Neuronal stem cell (in vitro differentiated cells): ENCODE results near the gene PRIM2.

Experiments
- DNase-seq: peaks from one replicate; pipeline ENCODE4 v3.0.0-alpha.2; 2013; ENCODE audit warnings: low spot score
- H2AFZ ChIP-seq: one replicate; pipeline ENCODE4 v1.6.1; 2013; ENCODE audit warnings: mild to moderate bottlenecking, low read length, inconsistent platforms
- H2AK5ac ChIP-seq: 2 replicates; pipeline ENCODE4 v1.6.1; 2013; ENCODE audit warnings: low read depth, mild to moderate bottlenecking, inconsistent platforms, low read length, moderate library complexity, mixed read lengths
- H2BK120ac ChIP-seq: 2 replicates; pipeline ENCODE4 v1.6.1; 2013; ENCODE audit warnings: low read depth, mild to moderate bottlenecking, inconsistent platforms, low read length, moderate library complexity, mixed read lengths
- H2BK12ac ChIP-seq: one replicate; pipeline ENCODE4 v1.6.1; 2013; ENCODE audit warnings: low read length, inconsistent platforms
- H2BK15ac ChIP-seq: 2 replicates; pipeline ENCODE4 v1.6.1; 2013; ENCODE audit warnings: mild to moderate bottlenecking, low read length, inconsistent platforms, mixed read lengths
- H2BK5ac ChIP-seq: one replicate; pipeline ENCODE4 v1.6.1; 2013; ENCODE audit warnings: inconsistent platforms, mild to moderate bottlenecking, low read length, moderate library complexity
- H3K14ac ChIP-seq: one replicate; pipeline ENCODE4 v1.6.1; 2013; ENCODE audit warnings: low read length, inconsistent platforms
- H3K18ac ChIP-seq: 2 replicates; pipeline ENCODE4 v1.6.1; 2013; ENCODE audit warnings: low read length, inconsistent platforms
- H3K23ac ChIP-seq: 2 replicates; pipeline ENCODE4 v1.6.1; 2013; ENCODE audit warnings: low read depth, mild to moderate bottlenecking, mixed read lengths, low read length, inconsistent platforms; ENCODE audit not compliant: poor library complexity
- H3K27ac ChIP-seq: replicated peaks from 3 replicates; pipeline ENCODE4 v1.5.1; 2013; ENCODE audit warnings: low read length, inconsistent platforms
- H3K27me3 ChIP-seq, 3 experiments: 2 replicates each; pipeline ENCODE4 v1.6.1; 2013; ENCODE audit warnings: low read length in 3 of 3, mild to moderate bottlenecking in 2 of 3, inconsistent platforms in 1 of 3, low read depth in 1 of 3, mixed read lengths in 1 of 3, moderate library complexity in 1 of 3; ENCODE audit not compliant: control insufficient read depth in 3 of 3, insufficient read depth in 3 of 3
- H3K36me3 ChIP-seq, 2 donors: replicated peaks in 1 of 2; 2 replicates each; pipeline ENCODE4 v1.6.1; 2013; ENCODE audit warnings: low read length in 2 of 2; ENCODE audit not compliant: control insufficient read depth in 2 of 2, insufficient read depth in 2 of 2
- H3K4ac ChIP-seq: 2 replicates; pipeline ENCODE4 v1.6.1; 2013; ENCODE audit warnings: inconsistent platforms, mild to moderate bottlenecking, low read length, moderate library complexity
- H3K4me1 ChIP-seq, 2 donors: 1 replicate in 1 of 2; 2 replicates in 1 of 2; pipeline ENCODE4 v1.6.1; 2013; ENCODE audit warnings: low read length in 2 of 2, low read depth in 1 of 2; ENCODE audit not compliant: control insufficient read depth in 2 of 2, insufficient read depth in 1 of 2
- H3K4me2 ChIP-seq: one replicate; pipeline ENCODE4 v1.6.1; 2013; ENCODE audit warnings: mild to moderate bottlenecking, low read length, inconsistent platforms; ENCODE audit not compliant: insufficient read depth, poor library complexity, severe bottlenecking
- H3K4me3 ChIP-seq, 2 donors: 2 replicates each; pipeline ENCODE4 v1.5.1; 2013; ENCODE audit warnings: low read length in 2 of 2, mild to moderate bottlenecking in 2 of 2, inconsistent platforms in 1 of 2, moderate library complexity in 1 of 2
- H3K79me1 ChIP-seq: one replicate; pipeline ENCODE4 v1.6.1; 2013; ENCODE audit warnings: low read depth, mild to moderate bottlenecking, inconsistent platforms, low read length, moderate library complexity
- H3K9ac ChIP-seq: one replicate; pipeline ENCODE4 v1.6.1; 2013; ENCODE audit warnings: mild to moderate bottlenecking, low read depth, low read length, inconsistent platforms; ENCODE audit not compliant: poor library complexity
- H3K9me3 ChIP-seq, 2 donors: replicated peaks in 1 of 2; 2 replicates each; pipeline versions ENCODE3 to v1.6.1; 2013; ENCODE audit warnings: low read length in 2 of 2, mild to moderate bottlenecking in 2 of 2, inconsistent platforms in 1 of 2, low read depth in 1 of 2, mixed read lengths in 1 of 2, moderate library complexity in 1 of 2; ENCODE audit not compliant: control insufficient read depth in 2 of 2, insufficient read depth in 1 of 2
- H4K8ac ChIP-seq: one replicate; pipeline ENCODE4 v1.6.1; 2013; ENCODE audit warnings: low read depth, mild to moderate bottlenecking, inconsistent platforms, low read length, moderate library complexity
- H4K91ac ChIP-seq: one replicate; pipeline ENCODE4 v1.6.1; 2013; ENCODE audit warnings: low read length, low read depth, mild to moderate bottlenecking, inconsistent platforms; ENCODE audit not compliant: poor library complexity
- WGBS, 2 donors: extraction: QIAGEN DNeasy Blood & Tissue Kit; methylation state at CpG; one replicate each; pipeline ENCODE4 v1.1.7; 2013; ENCODE audit warnings: missing lambda C conversion rate in 2 of 2, mixed read lengths in 1 of 2; ENCODE audit not compliant: insufficient read length in 2 of 2, insufficient replicate concordance in 1 of 2; ENCODE audit errors: extremely low coverage in 2 of 2; 5-methylcytosine and 5-hydroxymethylcytosine counted together

Gene PRIM2

GRCh38 chr6:57324538-57324937 is 7.1 kb downstream of the PRIM2 start:
- H3K14ac ChIP-seq: no peak overlapping the region
- H2AFZ ChIP-seq: no peak overlapping the region
- no CpG with 5 or more reads among the region's 1 CpG for WGBS, 2 donors
- no peak overlapping the region for H2BK120ac ChIP-seq
- H3K18ac ChIP-seq: no peak overlapping the region
- H3K27ac ChIP-seq: no peak overlapping the region
- no peak overlapping the region for H4K91ac ChIP-seq
- H2BK5ac ChIP-seq: no peak overlapping the region
- no peak overlapping the region for H2BK15ac ChIP-seq
- H3K4me2 ChIP-seq: no peak overlapping the region
- peaks cover 6 to 24% of the 10 kb centered on the region in 2 donors for H3K9me3 ChIP-seq
- peaks cover 30 to 99% of the 10 kb centered on the region in 2 donors for H3K36me3 ChIP-seq
- H3K79me1 ChIP-seq: no peaks in the 10 kb centered on the region
- no peak overlapping the region for H3K9ac ChIP-seq
- no peaks in the 10 kb centered on the region for H3K4me1 ChIP-seq
- H2BK12ac ChIP-seq: no peak overlapping the region
- H3K4ac ChIP-seq: no peak overlapping the region
- no peak overlapping the region for H3K4me3 ChIP-seq
- H2AK5ac ChIP-seq: no peak overlapping the region
- no peak overlapping the region for H4K8ac ChIP-seq
- DNase-seq: no peak
- no peak overlapping the region for H3K23ac ChIP-seq
- no peaks in the 10 kb centered on the region for H3K27me3 ChIP-seq

- no CpG with 5 or more reads among the region's 2 CpGs for WGBS, 2 donors
- H3K79me1 ChIP-seq: no peaks in the 10 kb centered on the region
- DNase-seq: no peak
- H3K23ac ChIP-seq: no peak overlapping the region
- H3K36me3 ChIP-seq: peaks cover 24 to 97% of the 10 kb centered on the region in 2 donors
- H2BK5ac ChIP-seq: no peak overlapping the region
- H2AFZ ChIP-seq: no peak overlapping the region
- H3K9ac ChIP-seq: no peak overlapping the region
- H3K27me3 ChIP-seq: no peaks in the 10 kb centered on the region
- H2AK5ac ChIP-seq: no peak overlapping the region
- peaks cover 9 to 47% of the 10 kb centered on the region in 2 donors for H3K9me3 ChIP-seq
- no peak overlapping the region for H3K14ac ChIP-seq
- no peak overlapping the region for H2BK15ac ChIP-seq
- H3K18ac ChIP-seq: no peak overlapping the region
- no peak overlapping the region for H3K27ac ChIP-seq
- no peak overlapping the region for H2BK120ac ChIP-seq
- H3K4me2 ChIP-seq: no peak overlapping the region
- H2BK12ac ChIP-seq: no peak overlapping the region
- H3K4ac ChIP-seq: no peak overlapping the region
- no peak overlapping the region for H4K91ac ChIP-seq
- H3K4me3 ChIP-seq: no peak overlapping the region
- no peak overlapping the region for H4K8ac ChIP-seq
- no peaks in the 10 kb centered on the region for H3K4me1 ChIP-seq
Observed at GRCh38 chr6:57327311-57327710, 9.9 kb downstream of the PRIM2 start.

- Histone ChIP-seq H2BK15ac (no peak overlapping the region), H3K18ac (no peak overlapping the region), H2BK5ac (no peak overlapping the region), H3K4me2 (no peak overlapping the region), H3K9ac (no peak overlapping the region), H3K27ac (no peak overlapping the region), H3K79me1 (no peaks in the 10 kb centered on the region), H3K14ac (no peak overlapping the region), H3K27me3 (no peaks in the 10 kb centered on the region), H3K4ac (no peak overlapping the region), H3K4me1 (no peaks in the 10 kb centered on the region), H3K23ac (no peak overlapping the region), H4K91ac (no peak overlapping the region), H3K36me3 (peaks cover 20 to 97% of the 10 kb centered on the region in 2 donors), H2AFZ (no peak overlapping the region), H4K8ac (no peak overlapping the region), H3K4me3 (no peak overlapping the region), H2BK12ac (no peak overlapping the region), H2BK120ac (no peak overlapping the region), H3K9me3 (peaks cover 9 to 55% of the 10 kb centered on the region in 2 donors), H2AK5ac (no peak overlapping the region)
- no peak for DNase-seq
- WGBS, 2 donors: no CpG with 5 or more reads among the region's 1 CpG
Observed at GRCh38 chr6:57328074-57328473, 10.6 kb downstream of the PRIM2 start.

GRCh38 chr6:57329933-57330332 is 12.5 kb downstream of the PRIM2 start:
- H3K36me3 ChIP-seq: peaks cover 24 to 96% of the 10 kb centered on the region in 2 donors

More at GRCh38 chr6:57329933-57330332, 12.5 kb downstream of the PRIM2 start:
- Histone ChIP-seq H3K14ac (no peak overlapping the region), H3K4ac (no peak overlapping the region), H3K23ac (no peak overlapping the region), H3K79me1 (no peaks in the 10 kb centered on the region), H3K18ac (no peak overlapping the region), H3K4me3 (no peak overlapping the region), H2AFZ (no peak overlapping the region), H3K9ac (no peak overlapping the region), H3K4me1 (no peaks in the 10 kb centered on the region), H2BK15ac (no peak overlapping the region), H3K4me2 (no peak overlapping the region), H2AK5ac (no peak overlapping the region), H2BK5ac (no peak overlapping the region), H2BK120ac (no peak overlapping the region), H4K91ac (no peak overlapping the region), H3K27me3 (no peaks in the 10 kb centered on the region), H2BK12ac (no peak overlapping the region), H3K9me3 (peaks cover 12 to 72% of the 10 kb centered on the region in 2 donors), H3K27ac (no peak overlapping the region), H4K8ac (no peak overlapping the region)
- DNase-seq: no peak
